ENCODE data around the gene PXN.
"Not testable (repeated sequence)": the region's sequence is repeated elsewhere in the genome, so short reads cannot be mapped to it uniquely, and the experiment has no call there.

PXN gene

GRCh38 chr12:120227233-120228040 lies 38.1 kb downstream of the PXN start:
- no peak for DNase-seq (ENCODE audit: low read depth in 2 of 2)

DNA sequence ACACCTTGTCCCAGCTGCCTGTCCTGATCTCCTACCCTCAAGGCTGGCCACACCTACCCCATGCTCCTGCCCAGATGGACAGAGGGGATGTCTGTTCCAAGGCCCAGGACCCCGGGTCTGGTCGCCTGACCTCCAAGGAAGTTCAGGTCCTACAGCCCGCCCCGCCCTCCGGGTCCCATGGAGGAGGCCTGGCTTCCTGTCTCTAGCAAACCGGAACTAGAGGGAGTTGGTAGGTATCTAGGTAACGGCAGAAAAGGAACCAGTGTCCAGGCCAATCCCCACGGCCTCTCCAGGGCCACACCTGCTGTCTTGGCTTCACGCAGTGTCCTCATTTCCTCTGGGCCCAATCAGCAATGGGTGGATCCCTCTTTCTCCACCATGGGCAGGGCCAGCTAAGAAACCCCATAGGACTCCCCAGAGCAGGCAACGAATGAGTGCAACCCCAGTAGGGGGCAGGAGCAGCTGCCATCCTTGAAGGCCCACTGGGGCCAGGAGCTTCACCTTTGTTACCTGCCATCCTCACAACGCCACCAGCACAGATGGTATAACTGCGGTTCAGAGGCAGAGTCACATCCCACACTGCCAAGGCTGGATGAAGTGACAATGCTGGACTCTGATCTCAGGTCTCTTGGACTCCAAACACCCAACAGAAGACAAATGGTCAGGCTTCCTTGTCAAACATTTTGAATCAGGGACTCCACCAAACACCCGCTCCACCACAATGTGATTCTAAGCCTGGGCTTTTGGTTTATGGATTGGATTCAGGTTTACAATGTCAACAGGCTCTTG lies 39.5 kb downstream of the PXN start:
- DNase-seq (ENCODE audit: low read depth in 2 of 2) = no peak

GRCh38 chr12:120225200-120225558 lies 40.4 kb downstream of the PXN start:
- no peak for DNase-seq (ENCODE audit: low read depth in 2 of 2)

- no peak for DNase-seq (ENCODE audit: low read depth in 2 of 2)
Measured at GRCh38 chr12:120224304-120225199, 41.0 kb downstream of the PXN start.

- no peak for DNase-seq (ENCODE audit: low read depth in 2 of 2)
Measured at GRCh38 chr12:120223458-120224303, 41.8 kb downstream of the PXN start.

GRCh38 chr12:120222288-120222832 lies 43.2 kb downstream of the PXN start:
- no peak for DNase-seq (ENCODE audit: low read depth in 2 of 2)

- DNase-seq (ENCODE audit: low read depth in 2 of 2) = no peak
Measured at GRCh38 chr12:120221576-120221900, 44.0 kb downstream of the PXN start.

- DNase-seq (ENCODE audit: low read depth in 2 of 2) = no peak
Measured at GRCh38 chr12:120220838-120221575, 44.5 kb downstream of the PXN start.

DNA sequence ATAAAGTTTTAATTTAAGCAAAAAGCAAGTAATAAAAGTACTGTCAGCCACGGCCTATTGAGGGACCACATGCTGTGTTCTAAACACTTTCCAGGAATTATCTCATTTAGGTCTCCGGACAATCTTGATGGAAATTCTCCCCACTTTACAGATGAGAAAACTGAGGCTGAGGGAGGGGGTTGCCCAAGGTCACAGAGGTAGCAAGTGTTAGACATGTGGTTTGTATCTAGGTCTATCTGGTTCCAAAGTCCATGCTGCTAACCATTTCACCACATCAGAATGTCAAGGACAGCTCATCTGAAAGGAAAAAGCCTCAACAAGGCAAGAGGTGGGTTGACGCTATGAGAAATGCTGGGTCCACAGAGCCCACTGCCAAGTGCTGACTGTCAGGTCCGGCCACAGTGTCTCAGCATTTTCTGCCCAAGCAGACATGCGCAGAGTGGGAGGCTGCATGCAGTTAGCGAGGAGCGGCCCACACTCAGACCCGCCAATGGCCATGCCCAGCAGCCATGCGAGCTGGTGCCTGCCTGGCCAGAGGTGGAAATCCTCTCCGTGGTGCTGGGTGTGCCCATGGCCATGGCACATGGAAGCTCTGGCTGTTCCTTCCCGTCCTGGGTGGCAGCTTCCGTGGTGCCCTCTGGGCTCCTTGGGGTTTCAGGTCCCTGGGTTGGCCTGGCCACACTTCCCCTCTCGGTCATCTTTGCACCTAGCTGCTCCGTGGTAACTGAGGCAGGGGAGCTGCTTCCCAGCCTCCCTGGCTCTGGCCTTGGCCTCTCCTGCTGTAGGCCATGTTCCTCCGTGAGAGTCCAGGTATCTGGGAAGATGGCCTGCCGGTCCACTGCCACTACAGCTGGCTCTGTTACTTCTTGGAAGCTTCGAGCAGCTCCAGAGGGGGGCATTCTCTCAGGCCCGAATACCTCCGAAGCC lies 46.6 kb downstream of the PXN start:
- DNase-seq (ENCODE audit: low read depth in 2 of 2) = no peak

DNA sequence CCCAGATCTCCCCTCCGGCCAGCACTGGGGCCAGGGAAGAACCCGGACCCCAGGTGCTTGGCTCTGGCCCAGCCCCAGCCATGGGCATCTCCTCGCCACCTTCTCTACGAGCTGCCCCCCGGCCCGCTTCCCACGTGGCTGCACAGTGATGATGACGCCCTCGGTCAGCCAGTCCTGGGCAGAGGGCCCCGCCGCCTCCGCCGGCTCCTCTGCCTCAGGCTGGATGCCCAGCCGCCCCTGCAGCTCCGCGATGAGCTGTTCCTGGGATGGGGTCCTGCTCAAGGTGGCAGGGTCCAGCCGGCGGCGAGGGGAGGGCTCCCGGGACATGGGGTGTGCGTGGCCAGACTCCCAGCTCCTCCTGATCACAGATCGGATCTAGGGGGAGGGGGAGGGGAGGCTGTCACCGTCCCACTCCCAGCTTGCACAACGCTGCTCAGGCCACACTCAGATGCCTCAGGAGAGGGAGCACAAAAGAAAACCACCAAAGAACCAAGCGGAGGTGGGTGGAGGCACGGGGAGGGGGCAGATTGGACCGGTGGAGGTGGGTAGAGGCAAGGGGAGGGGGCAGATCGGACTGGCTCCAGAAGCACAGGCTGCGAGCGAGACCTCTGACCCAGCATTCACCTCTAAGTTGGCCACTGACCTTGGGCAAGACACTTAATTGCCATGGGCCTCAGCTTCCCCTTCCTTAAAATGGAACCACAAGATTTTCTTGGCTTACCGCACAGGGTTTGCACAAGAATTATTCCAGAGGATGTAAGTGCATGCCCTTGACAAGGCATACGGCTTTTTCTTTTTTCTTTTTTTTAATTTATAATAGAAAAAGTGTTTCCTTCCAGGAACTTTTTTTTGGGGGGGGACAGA lies 48.6 kb downstream of the PXN start:
- no peak for DNase-seq (ENCODE audit: low read depth in 2 of 2)

DNA sequence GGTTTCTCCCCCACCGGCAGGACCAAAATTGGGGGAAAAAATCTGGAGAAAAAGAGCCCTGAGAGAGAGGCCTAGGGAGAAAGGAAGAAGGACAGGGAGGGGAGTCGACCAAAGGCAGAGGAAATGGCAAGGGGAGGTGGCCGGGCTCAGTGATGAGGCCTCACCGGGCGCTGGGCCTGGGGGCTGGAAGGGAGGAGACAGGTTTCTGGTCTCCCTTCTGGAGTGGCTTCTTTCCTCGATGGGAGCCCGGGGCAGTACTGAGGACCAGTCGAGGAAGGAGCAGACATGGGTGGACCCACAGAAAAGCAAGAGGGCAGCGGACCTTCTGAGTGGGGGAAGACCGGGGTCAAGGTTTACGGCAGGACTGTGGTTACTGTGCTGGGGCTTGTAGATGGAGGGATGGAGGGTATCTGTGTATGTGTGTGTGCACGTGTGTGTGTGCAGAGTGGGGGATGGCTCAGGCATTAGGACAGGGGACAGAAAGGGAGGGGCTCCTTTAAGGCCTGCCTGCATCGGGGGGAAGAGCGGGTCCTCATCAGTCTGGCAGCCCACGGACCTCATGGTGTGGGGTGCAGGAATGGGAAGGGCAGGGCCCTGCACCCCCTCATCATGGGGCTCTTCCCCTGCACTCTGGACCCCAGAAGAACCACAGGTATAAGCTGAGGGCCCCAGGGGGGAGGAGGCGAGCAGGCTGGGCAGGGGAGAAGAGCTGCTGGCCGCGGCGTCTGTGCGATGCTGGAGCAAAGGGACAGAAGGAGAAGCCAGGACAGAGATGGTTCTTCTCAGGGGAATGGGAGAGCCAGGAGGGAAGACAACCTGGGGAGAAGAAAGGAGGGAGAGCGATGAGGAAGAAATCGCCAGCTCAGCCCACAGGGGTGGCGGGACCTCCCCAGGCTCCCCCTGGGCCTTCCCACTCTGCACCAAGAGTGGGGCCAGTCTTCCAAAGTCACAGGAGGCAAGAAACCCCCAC lies 49.5 kb downstream of the PXN start:
- no peak for DNase-seq (ENCODE audit: low read depth in 2 of 2)

DNA sequence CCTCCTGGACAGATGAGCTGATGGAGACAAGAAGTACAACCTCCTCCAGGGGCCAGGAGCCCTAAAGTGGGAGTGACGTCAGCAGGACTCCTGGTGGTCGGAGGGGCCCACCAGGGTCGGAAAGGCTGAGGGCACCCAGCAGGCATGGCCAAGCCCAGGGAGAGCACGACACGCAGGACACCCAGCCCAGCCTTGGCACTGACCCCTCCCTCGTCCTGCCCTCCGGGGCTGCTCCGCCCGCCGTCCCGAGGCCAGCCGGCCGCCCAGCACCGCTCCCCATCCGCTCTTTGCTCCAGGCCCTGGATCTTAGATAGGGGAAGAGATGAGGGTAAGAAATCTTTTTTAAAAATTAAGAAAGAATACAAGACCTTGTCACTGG lies 50.2 kb downstream of the PXN start:
- DNase-seq (ENCODE audit: low read depth in 2 of 2) = no peak

GRCh38 chr12:120214626-120215356 lies 50.7 kb downstream of the PXN start:
- no peak for DNase-seq (ENCODE audit: low read depth in 2 of 2)

- no peak for DNase-seq (ENCODE audit: low read depth in 2 of 2)
Measured at GRCh38 chr12:120213758-120214157, 51.8 kb downstream of the PXN start.

- DNase-seq (ENCODE audit: low read depth in 2 of 2) = not testable (repeated sequence)
Measured at GRCh38 chr12:120213182-120213581, 52.3 kb downstream of the PXN start.

- no peak for DNase-seq (ENCODE audit: low read depth in 2 of 2)
Measured at GRCh38 chr12:120212301-120212700, 53.2 kb downstream of the PXN start.

GRCh38 chr12:120211904-120212283 lies 53.6 kb downstream of the PXN start:
- DNase-seq (ENCODE audit: low read depth in 2 of 2) = no peak

Measured in stimulated activated CD8-positive, alpha-beta memory T cell treated with anti-CD3 and anti-CD28 coated beads, Interleukin-15, amount 100 ng/mL, for 48 hours (primary cell).